ENCODE data around the gene ACP7. TPM values are rescaled to one million over a fixed set of nuclear protein-coding genes. Genes with fewer than 3 reads are reported as not detected.

Gene ACP7
- total RNA-seq, 2 experiments from 2014 or later = not detected

DNA sequence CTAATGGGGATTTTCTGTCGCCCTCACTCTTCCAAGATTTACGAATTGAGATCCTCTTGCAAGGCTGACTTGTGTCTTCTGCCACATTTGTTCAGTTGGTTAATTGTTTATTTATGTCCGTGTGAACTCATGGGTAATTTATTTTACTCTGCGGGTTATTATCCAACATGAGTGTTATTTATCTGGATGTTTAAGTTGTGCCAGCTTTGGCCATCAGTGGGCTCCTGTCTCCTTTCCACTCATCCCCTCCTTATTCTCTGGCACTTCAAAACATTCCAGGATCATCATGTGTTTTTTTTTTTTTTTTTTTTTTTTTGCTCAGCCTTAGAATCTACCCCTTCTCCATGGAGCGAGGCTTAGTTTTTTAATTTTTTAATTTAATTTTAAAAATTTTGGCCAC, 19.0 kb downstream of the ACP7 start:
- Mint-ChIP-seq H3K4me1 (ENCODE audit: low read depth) (no peaks in the 10 kb centered on the region), H3K27me3 (peaks cover 9% of the 10 kb centered on the region), H3K36me3 (ENCODE audit: low read depth) (no peaks in the 10 kb centered on the region), H3K27ac (no peak overlapping the region), H3K4me3 (no peak overlapping the region), H3K9me3 (no peaks in the 10 kb centered on the region)
- TF ChIP-seq, protein P1, sequence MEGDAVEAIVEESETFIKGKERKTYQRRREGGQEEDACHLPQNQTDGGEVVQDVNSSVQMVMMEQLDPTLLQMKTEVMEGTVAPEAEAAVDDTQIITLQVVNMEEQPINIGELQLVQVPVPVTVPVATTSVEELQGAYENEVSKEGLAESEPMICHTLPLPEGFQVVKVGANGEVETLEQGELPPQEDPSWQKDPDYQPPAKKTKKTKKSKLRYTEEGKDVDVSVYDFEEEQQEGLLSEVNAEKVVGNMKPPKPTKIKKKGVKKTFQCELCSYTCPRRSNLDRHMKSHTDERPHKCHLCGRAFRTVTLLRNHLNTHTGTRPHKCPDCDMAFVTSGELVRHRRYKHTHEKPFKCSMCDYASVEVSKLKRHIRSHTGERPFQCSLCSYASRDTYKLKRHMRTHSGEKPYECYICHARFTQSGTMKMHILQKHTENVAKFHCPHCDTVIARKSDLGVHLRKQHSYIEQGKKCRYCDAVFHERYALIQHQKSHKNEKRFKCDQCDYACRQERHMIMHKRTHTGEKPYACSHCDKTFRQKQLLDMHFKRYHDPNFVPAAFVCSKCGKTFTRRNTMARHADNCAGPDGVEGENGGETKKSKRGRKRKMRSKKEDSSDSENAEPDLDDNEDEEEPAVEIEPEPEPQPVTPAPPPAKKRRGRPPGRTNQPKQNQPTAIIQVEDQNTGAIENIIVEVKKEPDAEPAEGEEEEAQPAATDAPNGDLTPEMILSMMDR (IDR thresholded peaks at IDR 0.05) = no peak
- ATAC-seq (no peak), DNase-seq (no peak)
- ChIA-PET POLR2A (no interaction called here), CTCF (no interaction called here)
- intact Hi-C loops (cut with micrococcal nuclease) = no loop called here

DNA sequence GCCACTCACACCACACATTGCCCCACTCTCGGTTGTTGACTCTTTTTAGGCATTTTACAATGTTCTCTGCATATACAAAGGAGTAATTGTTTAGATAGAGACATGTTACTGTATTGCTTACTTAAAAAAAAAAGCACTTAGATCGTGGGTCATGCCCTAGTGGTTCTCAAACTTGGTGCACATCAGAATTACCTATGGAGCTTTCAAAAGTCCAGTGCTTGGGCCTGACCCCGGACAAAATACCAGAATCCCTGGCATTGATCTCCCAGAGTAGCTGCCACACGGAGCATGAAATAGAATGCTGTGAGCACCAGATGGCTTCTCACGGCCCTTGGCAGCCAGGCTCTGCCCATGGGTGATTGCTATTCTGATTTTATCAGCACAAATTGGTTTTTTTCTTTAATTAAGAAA, 20.0 kb downstream of the ACP7 start:
- POLR2A ChIA-PET = interaction anchor here (1.1 kb wide), 1 partner anchor 40 kb away, joined by 3 read pairs; no protein-coding TSS in a partner anchor
- CTCF ChIA-PET = no interaction called here
- TF ChIP-seq, protein P1 (IDR thresholded peaks at IDR 0.05) = no peak
- H3K9me3 Mint-ChIP-seq = no peaks in the 10 kb centered on the region
- peaks cover 3% of the 10 kb centered on the region for H3K27me3 Mint-ChIP-seq
- no peaks in the 10 kb centered on the region for H3K36me3 Mint-ChIP-seq (ENCODE audit: low read depth)
- H3K27ac Mint-ChIP-seq = no peak overlapping the region
- no peak for DNase-seq
- intact Hi-C loops (cut with micrococcal nuclease) = no loop called here
- no peaks in the 10 kb centered on the region for H3K4me1 Mint-ChIP-seq (ENCODE audit: low read depth)
- no peak for ATAC-seq
- no peak overlapping the region for H3K4me3 Mint-ChIP-seq

DNA sequence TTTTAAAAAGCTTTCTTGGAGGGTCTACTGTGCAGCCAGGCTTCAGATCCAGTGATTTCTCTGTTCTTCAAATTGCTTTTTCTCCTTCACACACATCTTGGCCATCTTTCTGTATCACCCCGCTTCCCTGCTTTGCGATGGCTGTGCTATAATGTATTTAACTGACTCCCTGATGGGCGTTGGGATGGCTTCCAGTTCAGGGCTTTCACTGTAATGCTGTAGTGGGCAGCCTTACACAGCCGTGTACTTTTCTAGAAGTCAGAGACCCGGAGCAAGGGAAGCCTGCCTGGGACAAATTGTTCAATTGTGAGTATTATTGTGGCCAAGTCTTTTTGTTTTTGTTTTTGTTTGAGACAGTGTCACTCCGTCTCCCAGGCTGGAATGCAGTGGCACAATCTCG, 22.0 kb downstream of the ACP7 start:
- TF ChIP-seq, protein P1 (IDR thresholded peaks at IDR 0.05) = no peak
- intact Hi-C loops (cut with micrococcal nuclease) = no loop called here
- H3K27me3 Mint-ChIP-seq = peaks cover 3% of the 10 kb centered on the region
- DNase-seq (no peak), ATAC-seq (no peak)
- H3K36me3 Mint-ChIP-seq (ENCODE audit: low read depth) = no peaks in the 10 kb centered on the region
- ChIA-PET CTCF (interaction anchor here (1.0 kb wide), 1 partner anchor 55 kb away, joined by 3 read pairs; no protein-coding TSS in a partner anchor), POLR2A (no interaction called here)
- H3K4me3 Mint-ChIP-seq = no peak overlapping the region
- no peaks in the 10 kb centered on the region for H3K4me1 Mint-ChIP-seq (ENCODE audit: low read depth)
- no peak overlapping the region for H3K27ac Mint-ChIP-seq
- H3K9me3 Mint-ChIP-seq = no peaks in the 10 kb centered on the region

DNA sequence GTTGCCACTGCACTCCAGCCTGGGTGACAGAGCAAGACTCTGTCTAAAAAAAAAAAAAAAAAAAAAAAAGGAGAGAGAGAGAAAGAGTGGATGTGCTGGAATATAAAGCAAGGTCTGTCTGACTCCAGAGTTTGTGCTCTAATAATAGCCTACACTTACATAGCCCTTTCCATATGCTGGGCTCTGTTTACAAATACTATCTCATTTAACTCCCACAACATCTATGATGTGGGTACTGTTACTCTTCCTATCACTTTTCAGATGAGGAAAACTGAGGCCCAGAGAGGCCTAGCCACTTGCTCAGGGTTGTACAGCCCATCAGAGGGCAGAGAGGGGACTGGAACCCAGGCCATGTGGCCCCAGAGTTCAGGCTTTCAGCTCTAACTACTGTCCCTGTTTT, 25.5 kb downstream of the ACP7 start:
- Mint-ChIP-seq H3K4me1 (ENCODE audit: low read depth) (no peaks in the 10 kb centered on the region), H3K9me3 (no peaks in the 10 kb centered on the region), H3K36me3 (ENCODE audit: low read depth) (no peaks in the 10 kb centered on the region), H3K4me3 (no peak overlapping the region), H3K27me3 (peaks cover 3% of the 10 kb centered on the region), H3K27ac (no peak overlapping the region)
- no peak for DNase-seq
- ChIA-PET POLR2A (no interaction called here), CTCF (interaction anchor here (0.7 to 2.4 kb wide), 13 partner anchors 8 to 437 kb away, joined by 3 to 12 read pairs (median 4); no protein-coding TSS in a partner anchor)
- TF ChIP-seq, protein P1 (IDR thresholded peaks at IDR 0.05) = no peak
- intact Hi-C loops (cut with micrococcal nuclease) = no loop called here
- no peak for ATAC-seq

DNA sequence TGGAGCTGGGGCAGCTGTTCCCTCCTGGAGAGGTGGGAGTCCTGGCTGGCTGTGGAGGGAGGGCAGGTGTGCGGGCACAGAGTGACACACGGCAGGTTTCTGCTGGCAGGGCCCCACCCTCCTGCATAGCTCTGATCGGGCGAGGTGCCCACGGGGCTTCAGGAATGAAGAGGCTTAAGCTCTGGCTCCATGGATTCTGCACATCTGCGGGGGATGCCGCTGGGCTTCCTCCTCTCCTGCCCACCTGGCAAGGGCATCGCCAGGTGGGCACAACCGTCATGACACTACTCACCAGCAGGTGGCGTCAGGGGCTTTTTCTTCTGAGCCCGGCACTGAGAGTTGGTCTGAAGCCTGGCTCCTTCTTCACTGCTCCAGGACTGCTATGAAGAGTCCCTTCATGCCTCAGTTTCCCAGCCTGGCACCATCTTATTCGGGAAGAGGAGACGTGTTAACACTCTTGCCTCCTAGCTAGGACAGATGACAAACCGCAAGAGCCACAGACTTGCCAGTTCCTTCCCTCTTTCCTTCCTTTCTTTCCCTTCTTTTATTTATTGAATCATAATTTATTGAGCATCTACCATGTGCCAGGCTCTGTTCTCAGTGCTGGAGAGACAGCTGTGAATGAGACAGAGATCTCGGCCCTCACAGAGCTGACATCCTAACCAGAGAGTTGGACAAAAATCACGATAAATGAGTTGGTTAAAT, 26.2 kb downstream of the ACP7 start:
- Mint-ChIP-seq H3K9me3 (no peaks in the 10 kb centered on the region), H3K27me3 (peaks cover 3% of the 10 kb centered on the region), H3K4me3 (no peak overlapping the region), H3K4me1 (ENCODE audit: low read depth) (no peaks in the 10 kb centered on the region), H3K27ac (no peak overlapping the region), H3K36me3 (ENCODE audit: low read depth) (no peaks in the 10 kb centered on the region)
- intact Hi-C loops (cut with micrococcal nuclease) = no loop called here
- DNase-seq = peak; percentile 79
- ChIA-PET CTCF (interaction anchor here (0.6 to 2.4 kb wide), 25 partner anchors 9 to 436 kb away, joined by 3 to 12 read pairs (median 3); no protein-coding TSS in a partner anchor), POLR2A (no interaction called here)
- ATAC-seq = peak; percentile 83
- TF ChIP-seq, protein P1 (IDR thresholded peaks at IDR 0.05) = peak; percentile 83
